ENCODE measurements around the gene ARL8B. TPM values are rescaled to one million over a fixed set of nuclear protein-coding genes. Genes with fewer than 3 reads are reported as not detected.

ARL8B gene
- total RNA-seq, 4 donors from 2014 or later, result 60.3 to 74.4 (median 66.0) TPM

DNA sequence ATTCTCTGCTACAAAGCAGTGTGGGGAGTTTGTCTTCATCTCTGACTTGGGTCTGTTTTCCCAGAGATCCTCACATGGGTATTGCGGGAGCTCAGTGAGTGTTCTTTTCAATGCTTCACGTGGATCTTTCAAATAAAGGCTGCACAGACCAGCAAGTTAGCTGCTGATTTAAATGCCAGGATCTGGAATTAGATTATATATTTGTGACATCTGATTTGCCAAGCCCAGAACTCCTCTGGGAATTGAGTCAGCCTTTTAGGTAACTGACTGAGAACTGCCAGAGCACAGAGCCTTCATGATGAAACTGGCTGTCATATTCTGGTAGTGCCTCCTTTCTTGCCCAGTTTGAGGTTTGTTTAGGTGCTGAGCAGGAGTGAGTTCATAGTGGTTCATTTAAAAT lies 80.1 kb downstream of the ARL8B start:
- H3K27ac ChIP-seq, result no peak overlapping the region
- peaks cover 80% of the 10 kb centered on the region for H3K36me3 ChIP-seq
- 84% methylated on average over 2 of the region's 2 CpGs for WGBS
- no peak overlapping the region for H3K4me3 ChIP-seq
- TF ChIP-seq POLR2A (IDR thresholded peaks at IDR 0.05) (no peak), EP300 (IDR thresholded peaks at IDR 0.05) (no peak), POLR2AphosphoS5 (IDR thresholded peaks at IDR 0.05) (no peak)
- TF ChIP-seq, protein P1, sequence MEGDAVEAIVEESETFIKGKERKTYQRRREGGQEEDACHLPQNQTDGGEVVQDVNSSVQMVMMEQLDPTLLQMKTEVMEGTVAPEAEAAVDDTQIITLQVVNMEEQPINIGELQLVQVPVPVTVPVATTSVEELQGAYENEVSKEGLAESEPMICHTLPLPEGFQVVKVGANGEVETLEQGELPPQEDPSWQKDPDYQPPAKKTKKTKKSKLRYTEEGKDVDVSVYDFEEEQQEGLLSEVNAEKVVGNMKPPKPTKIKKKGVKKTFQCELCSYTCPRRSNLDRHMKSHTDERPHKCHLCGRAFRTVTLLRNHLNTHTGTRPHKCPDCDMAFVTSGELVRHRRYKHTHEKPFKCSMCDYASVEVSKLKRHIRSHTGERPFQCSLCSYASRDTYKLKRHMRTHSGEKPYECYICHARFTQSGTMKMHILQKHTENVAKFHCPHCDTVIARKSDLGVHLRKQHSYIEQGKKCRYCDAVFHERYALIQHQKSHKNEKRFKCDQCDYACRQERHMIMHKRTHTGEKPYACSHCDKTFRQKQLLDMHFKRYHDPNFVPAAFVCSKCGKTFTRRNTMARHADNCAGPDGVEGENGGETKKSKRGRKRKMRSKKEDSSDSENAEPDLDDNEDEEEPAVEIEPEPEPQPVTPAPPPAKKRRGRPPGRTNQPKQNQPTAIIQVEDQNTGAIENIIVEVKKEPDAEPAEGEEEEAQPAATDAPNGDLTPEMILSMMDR (IDR thresholded peaks at IDR 0.05), result no peak
- peaks cover 22% of the 10 kb centered on the region for H3K4me1 ChIP-seq
- no peaks in the 10 kb centered on the region for H3K9me3 ChIP-seq
- H3K27me3 ChIP-seq, result no peaks in the 10 kb centered on the region
- no peak for DNase-seq (ENCODE audit: low spot score in 2 of 2)

DNA sequence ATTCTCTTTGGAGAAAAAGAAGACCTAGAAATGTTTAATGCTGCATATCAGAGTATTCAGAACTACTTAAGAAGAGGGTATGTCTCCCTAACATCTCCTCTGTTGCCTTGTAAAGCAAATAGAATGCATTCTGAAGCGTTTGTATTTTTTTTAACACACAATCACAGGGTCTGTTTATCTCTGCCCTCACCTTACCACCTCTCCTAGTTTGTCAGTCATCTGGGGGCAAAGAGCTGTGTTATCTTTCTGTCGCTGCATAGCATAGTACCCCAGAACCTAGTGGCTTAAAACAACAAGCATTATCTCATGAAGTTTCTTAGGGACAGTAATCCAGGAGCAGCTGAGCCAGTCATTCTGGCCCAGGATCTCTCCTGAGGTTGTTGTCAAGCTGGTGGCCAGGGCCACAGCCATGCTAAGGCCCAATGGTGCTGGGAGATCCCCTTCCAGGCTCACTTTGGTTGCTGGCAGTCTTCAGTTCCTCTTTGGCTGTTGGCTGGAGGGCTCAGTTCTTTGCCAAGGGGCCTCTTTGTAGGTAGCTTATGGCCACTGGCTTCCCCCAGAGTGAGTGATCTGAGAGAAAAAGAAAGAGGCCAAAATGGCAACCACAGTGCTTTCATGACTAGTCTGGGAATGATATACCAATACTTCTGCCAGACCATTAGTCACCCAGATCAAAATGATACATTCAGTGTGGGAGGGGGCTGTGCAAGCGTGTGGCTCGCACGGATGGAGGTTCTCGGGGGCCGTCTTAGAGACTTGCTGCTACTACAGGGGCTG lies 83.3 kb downstream of the ARL8B start:
- peaks cover 99% of the 10 kb centered on the region for H3K36me3 ChIP-seq
- 87% methylated on average over 7 of the region's 7 CpGs for WGBS
- H3K4me1 ChIP-seq, result no peaks in the 10 kb centered on the region
- H3K9me3 ChIP-seq, result no peaks in the 10 kb centered on the region
- TF ChIP-seq POLR2A (IDR thresholded peaks at IDR 0.05) (no peak), POLR2AphosphoS5 (IDR thresholded peaks at IDR 0.05) (no peak), EP300 (IDR thresholded peaks at IDR 0.05) (no peak)
- TF ChIP-seq, protein P1 (IDR thresholded peaks at IDR 0.05), result no peak
- H3K27ac ChIP-seq, result no peak overlapping the region
- DNase-seq (ENCODE audit: low spot score in 2 of 2), result no peak
- no peak overlapping the region for H3K4me3 ChIP-seq
- H3K27me3 ChIP-seq, result no peaks in the 10 kb centered on the region

DNA sequence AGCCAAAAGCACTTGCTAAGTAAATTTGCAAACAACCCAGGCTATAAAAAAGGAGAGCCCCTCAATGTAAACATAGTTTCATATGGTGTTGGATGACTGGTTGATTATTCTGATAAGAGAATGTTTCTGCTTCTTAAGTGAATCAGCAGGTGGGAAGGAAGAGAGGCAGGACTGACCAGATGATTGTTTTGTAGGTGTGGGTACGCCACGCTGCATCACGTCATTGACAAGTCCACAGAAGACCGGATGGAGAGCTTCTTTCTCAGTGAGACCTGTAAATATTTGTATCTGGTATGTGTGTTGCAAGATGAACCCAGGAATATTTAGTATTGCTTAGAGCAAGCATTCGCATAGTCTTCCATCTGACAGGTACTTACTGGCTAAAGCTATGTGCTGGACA lies 88.8 kb downstream of the ARL8B start:
- TF ChIP-seq POLR2AphosphoS5 (IDR thresholded peaks at IDR 0.05) (no peak), POLR2A (IDR thresholded peaks at IDR 0.05) (no peak), EP300 (IDR thresholded peaks at IDR 0.05) (no peak)
- TF ChIP-seq, protein P1 (IDR thresholded peaks at IDR 0.05), result no peak
- Histone ChIP-seq H3K27ac (no peak overlapping the region), H3K4me3 (no peak overlapping the region), H3K9me3 (no peaks in the 10 kb centered on the region), H3K27me3 (no peaks in the 10 kb centered on the region), H3K36me3 (peaks cover 100% of the 10 kb centered on the region), H3K4me1 (peaks cover 4% of the 10 kb centered on the region)
- 95% methylated on average over 5 of the region's 5 CpGs for WGBS
- no peak for DNase-seq (ENCODE audit: low spot score in 2 of 2)

DNA sequence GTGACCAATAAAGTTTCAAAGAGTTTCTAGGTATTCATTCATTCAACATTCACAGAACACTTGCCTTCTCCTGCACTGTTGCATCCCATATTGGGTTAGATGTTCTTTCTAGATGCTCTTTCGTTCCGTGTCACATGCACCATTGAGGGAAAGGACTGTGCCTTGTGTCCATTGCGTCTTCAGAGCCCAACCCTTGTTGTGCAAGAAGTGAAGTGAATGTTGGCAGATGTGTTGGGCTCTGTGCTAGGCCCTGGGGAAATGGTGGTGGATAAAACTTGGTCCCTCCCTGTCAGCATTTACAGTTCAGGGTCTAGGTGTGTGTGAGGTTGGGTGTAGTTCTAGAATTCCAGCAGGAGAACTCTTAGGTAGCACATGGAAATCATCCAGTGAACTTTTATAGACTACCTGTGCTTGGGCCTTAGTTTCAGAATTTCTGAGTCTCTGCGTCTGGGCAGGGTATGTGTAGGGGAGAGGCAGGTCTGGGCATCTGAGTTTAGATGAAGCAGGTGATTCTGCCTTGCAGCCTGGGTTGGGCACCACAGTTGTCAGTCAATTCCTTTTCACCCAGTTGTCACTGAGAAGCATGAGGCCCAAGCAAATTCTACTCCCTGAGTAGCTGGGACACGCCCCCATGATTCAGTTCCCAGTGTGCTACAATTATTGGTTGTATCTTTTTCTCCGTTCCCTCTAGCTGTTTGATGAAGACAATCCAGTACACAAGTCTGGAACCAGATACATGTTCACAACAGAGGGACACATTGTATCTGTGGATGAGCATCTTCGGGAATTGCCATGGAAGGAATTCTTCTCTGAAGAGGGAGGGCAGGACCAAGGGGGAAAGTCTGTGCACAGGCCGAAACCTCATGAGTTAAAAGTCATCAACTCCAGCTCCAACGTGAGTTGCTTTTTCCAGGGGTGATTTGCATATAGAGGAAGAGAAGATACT lies 90.8 kb downstream of the ARL8B start:
- Histone ChIP-seq H3K4me3 (no peak overlapping the region), H3K9me3 (no peaks in the 10 kb centered on the region), H3K4me1 (peaks cover 4% of the 10 kb centered on the region), H3K36me3 (peaks cover 98% of the 10 kb centered on the region), H3K27ac (no peak overlapping the region), H3K27me3 (no peaks in the 10 kb centered on the region)
- WGBS, result 71% methylated on average over 9 of the region's 9 CpGs
- DNase-seq (ENCODE audit: low spot score in 2 of 2), result no peak
- TF ChIP-seq POLR2AphosphoS5 (IDR thresholded peaks at IDR 0.05) (no peak), EP300 (IDR thresholded peaks at IDR 0.05) (no peak), POLR2A (IDR thresholded peaks at IDR 0.05) (no peak)
- TF ChIP-seq, protein P1 (IDR thresholded peaks at IDR 0.05), result no peak

DNA sequence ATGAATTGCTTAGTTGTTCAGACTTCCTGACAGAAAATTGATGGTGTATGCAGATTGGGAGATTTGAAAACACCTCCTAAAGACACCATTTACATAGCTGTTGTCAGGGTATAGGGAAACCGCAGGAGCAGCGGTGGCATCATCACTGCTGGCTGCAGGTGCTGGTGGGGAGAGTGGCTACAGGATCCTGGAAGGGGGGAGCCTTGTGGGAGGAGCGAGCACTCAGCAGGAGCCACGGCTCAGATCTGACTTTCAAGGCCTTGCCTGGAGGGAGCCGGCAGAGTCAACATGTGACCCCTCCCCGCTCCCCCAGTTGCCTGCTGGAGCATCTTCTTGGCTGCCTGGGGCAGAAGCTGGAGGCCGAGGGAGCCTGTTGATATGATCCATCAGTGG lies 91.5 kb downstream of the ARL8B start:
- no peak for TF ChIP-seq EP300 (IDR thresholded peaks at IDR 0.05)
- TF ChIP-seq POLR2A (IDR thresholded peaks at IDR 0.05), result no peak
- no peak for TF ChIP-seq POLR2AphosphoS5 (IDR thresholded peaks at IDR 0.05)
- peaks cover 4% of the 10 kb centered on the region for H3K4me1 ChIP-seq
- H3K36me3 ChIP-seq, result peaks cover 92% of the 10 kb centered on the region

More for the DNA sequence above, 91.5 kb downstream of the ARL8B start:
- no peak overlapping the region for H3K27ac ChIP-seq
- H3K9me3 ChIP-seq, result no peaks in the 10 kb centered on the region
- H3K4me3 ChIP-seq, result no peak overlapping the region
- DNase-seq (ENCODE audit: low spot score in 2 of 2), result no peak
- 86% methylated on average over 7 of the region's 7 CpGs for WGBS
- no peaks in the 10 kb centered on the region for H3K27me3 ChIP-seq
